Measurements from ENCODE around the gene NTSR1.

- TF ChIP-seq CTCF (conservative IDR thresholded peaks at IDR 0.05) (no peak), EZH2 (IDR thresholded peaks at IDR 0.05; ENCODE audit: low read depth) (no peak)
Observed at GRCh38 chr20:62722627-62723026, 14.0 kb downstream of the NTSR1 start.

All from PC-9 (cell line).